Measurements from ENCODE around the gene ZNF584.

GRCh38 chr19:58364146-58364545 lies 44.3 kb upstream of the ZNF584 start:
- no peak for TF ChIP-seq TBL1XR1 (IDR thresholded peaks at IDR 0.05; ENCODE audit: low read depth, low read length)
- TF ChIP-seq EZH2 (IDR thresholded peaks at IDR 0.05; ENCODE audit: borderline replicate concordance, control insufficient read depth, low read depth, low read length): no peak
- TF ChIP-seq NFYB (IDR thresholded peaks at IDR 0.05; ENCODE audit: insufficient read depth, low read depth, low read length): no peak
- no peak for TF ChIP-seq ATF2 (IDR thresholded peaks at IDR 0.05; ENCODE audit: low read length)
- no peak for TF ChIP-seq SIX5 (IDR thresholded peaks at IDR 0.05; ENCODE audit: low read depth, low read length, severe bottlenecking)
- TF ChIP-seq CTCF (IDR thresholded peaks at IDR 0.05 in 2 of 3, conservative IDR thresholded peaks at IDR 0.05 in 1 of 3; ENCODE audit: control insufficient read depth in 2 of 3, extremely low read depth in 1 of 3, insufficient read depth in 1 of 3, low read depth in 3 of 3, low read length in 3 of 3): no peak
- TF ChIP-seq, protein P1, sequence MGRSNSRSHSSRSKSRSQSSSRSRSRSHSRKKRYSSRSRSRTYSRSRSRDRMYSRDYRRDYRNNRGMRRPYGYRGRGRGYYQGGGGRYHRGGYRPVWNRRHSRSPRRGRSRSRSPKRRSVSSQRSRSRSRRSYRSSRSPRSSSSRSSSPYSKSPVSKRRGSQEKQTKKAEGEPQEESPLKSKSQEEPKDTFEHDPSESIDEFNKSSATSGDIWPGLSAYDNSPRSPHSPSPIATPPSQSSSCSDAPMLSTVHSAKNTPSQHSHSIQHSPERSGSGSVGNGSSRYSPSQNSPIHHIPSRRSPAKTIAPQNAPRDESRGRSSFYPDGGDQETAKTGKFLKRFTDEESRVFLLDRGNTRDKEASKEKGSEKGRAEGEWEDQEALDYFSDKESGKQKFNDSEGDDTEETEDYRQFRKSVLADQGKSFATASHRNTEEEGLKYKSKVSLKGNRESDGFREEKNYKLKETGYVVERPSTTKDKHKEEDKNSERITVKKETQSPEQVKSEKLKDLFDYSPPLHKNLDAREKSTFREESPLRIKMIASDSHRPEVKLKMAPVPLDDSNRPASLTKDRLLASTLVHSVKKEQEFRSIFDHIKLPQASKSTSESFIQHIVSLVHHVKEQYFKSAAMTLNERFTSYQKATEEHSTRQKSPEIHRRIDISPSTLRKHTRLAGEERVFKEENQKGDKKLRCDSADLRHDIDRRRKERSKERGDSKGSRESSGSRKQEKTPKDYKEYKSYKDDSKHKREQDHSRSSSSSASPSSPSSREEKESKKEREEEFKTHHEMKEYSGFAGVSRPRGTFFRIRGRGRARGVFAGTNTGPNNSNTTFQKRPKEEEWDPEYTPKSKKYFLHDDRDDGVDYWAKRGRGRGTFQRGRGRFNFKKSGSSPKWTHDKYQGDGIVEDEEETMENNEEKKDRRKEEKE (IDR thresholded peaks at IDR 0.05): no peak
- TF ChIP-seq MTA2 (IDR thresholded peaks at IDR 0.05; ENCODE audit: low read depth): no peak
- TF ChIP-seq JUND (IDR thresholded peaks at IDR 0.05; ENCODE audit: low read depth, low read length): no peak
- no peak for TF ChIP-seq CHD4 (IDR thresholded peaks at IDR 0.05)
- TF ChIP-seq BCL11A (IDR thresholded peaks at IDR 0.05; ENCODE audit: low read depth, low read length): no peak
